ENCODE results near the gene COPB1. TPM values are rescaled to one million over a fixed set of nuclear protein-coding genes. Genes with fewer than 3 reads are reported as not detected.

Gene COPB1
- total and polyA plus RNA-seq, 2 of the 8 experiments (the other 6 are each of a cell fraction or from before 2014, with no cell fraction given): 28.7 to 72.1 TPM

- no peak for FAIRE-seq
- TF ChIP-seq POU5F1 (IDR thresholded peaks at IDR 0.05; ENCODE audit: low read depth, low read length) (no peak), RNF2 (IDR thresholded peaks at IDR 0.05; ENCODE audit: borderline replicate concordance, low read depth, low read length, missing control alignments, poor library complexity, severe bottlenecking) (no peak), E2F6 (IDR thresholded peaks at IDR 0.05) (no peak), TAF1 (IDR thresholded peaks at IDR 0.05; ENCODE audit: low read depth, low read length) (no peak), JUND (IDR thresholded peaks at IDR 0.05; ENCODE audit: low read length) (no peak), CTCF (IDR thresholded peaks at IDR 0.05; ENCODE audit: control extremely low read depth in 1 of 3, insufficient read depth in 1 of 3, low read depth in 1 of 3, low read length in 3 of 3) (no peak), SRF (IDR thresholded peaks at IDR 0.05; ENCODE audit: low read depth, low read length) (no peak), SIN3A (conservative IDR thresholded peaks at IDR 0.05 in 1 of 2, IDR thresholded peaks at IDR 0.05 in 1 of 2; ENCODE audit: low read depth in 1 of 2, low read length in 2 of 2) (no peak)
- no peak overlapping the region for H3K18ac ChIP-seq (ENCODE audit: extremely low read depth, low read length)
- no peak overlapping the region for H3K4ac ChIP-seq (replicated peaks; ENCODE audit: insufficient read length, low read depth, low read length)
- H2BK15ac ChIP-seq (ENCODE audit: low read length): no peak overlapping the region
- CTCF ChIA-PET (ENCODE audit: partially characterized antibody): interaction anchor here (1.2 to 3.2 kb wide), 4 partner anchors 30 to 483 kb away, joined by 3 to 11 read pairs (median 8); no protein-coding TSS in a partner anchor
- H4K5ac ChIP-seq (ENCODE audit: insufficient read length, low read depth, low read length): no peak overlapping the region
- no peak overlapping the region for H3K4me2 ChIP-seq (ENCODE audit: insufficient read depth in 1 of 2, low read depth in 2 of 2, low read length in 2 of 2)
- H3K9me3 ChIP-seq (ENCODE audit: insufficient read depth in 2 of 2, low read depth in 1 of 2, low read length in 1 of 2): no peaks in the 10 kb centered on the region
- WGBS, 2 experiments (ENCODE audit: extremely low coverage in 1 of 2, insufficient coverage in 1 of 2, insufficient read length in 1 of 2, insufficient replicate concordance in 2 of 2, low coverage in 1 of 2, low lambda C conversion rate in 2 of 2, missing lambda C conversion rate in 1 of 2): 76% methylated on average over 1 of the region's 1 CpG; no CpG with 5 or more reads in 1 of the 2 experiments
- no peak overlapping the region for H3K14ac ChIP-seq (ENCODE audit: insufficient read length)
- H3K4me3 ChIP-seq (ENCODE audit: extremely low read depth in 1 of 4, insufficient read depth in 2 of 4, low read depth in 3 of 4, low read length in 4 of 4): no peak overlapping the region
- no peak overlapping the region for H4K91ac ChIP-seq (replicated peaks; ENCODE audit: insufficient read length, low read length)
- H3K27ac ChIP-seq (ENCODE audit: low read depth, low read length): no peak overlapping the region
- H3K9ac ChIP-seq (replicated peaks in 1 of 4; ENCODE audit: extremely low read depth in 1 of 4, low read depth in 3 of 4, low read length in 3 of 4): no peak overlapping the region
- no peak overlapping the region for H2AK5ac ChIP-seq (ENCODE audit: low read depth, low read length)
- no peaks in the 10 kb centered on the region for H3K79me1 ChIP-seq (ENCODE audit: low read depth, low read length)
- no peak overlapping the region for H2AFZ ChIP-seq (ENCODE audit: low read length)
- H3K79me2 ChIP-seq (ENCODE audit: control insufficient read depth in 1 of 2, insufficient read depth in 2 of 2, low read length in 2 of 2): no peaks in the 10 kb centered on the region
- no peak overlapping the region for H3K23ac ChIP-seq (ENCODE audit: insufficient read length)
- no peaks in the 10 kb centered on the region for H3K27me3 ChIP-seq (replicated peaks in 1 of 4; ENCODE audit: control insufficient read depth in 3 of 4, extremely low read depth in 1 of 4, insufficient read depth in 3 of 4, low read length in 3 of 4)
- no peak overlapping the region for H2BK120ac ChIP-seq (replicated peaks; ENCODE audit: low read depth, low read length)
- H3K36me3 ChIP-seq (ENCODE audit: control insufficient read depth in 2 of 4, insufficient read depth in 4 of 4, low read length in 3 of 4): no peaks in the 10 kb centered on the region
- POLR2A ChIA-PET (ENCODE audit: partially characterized antibody): no interaction called here
- H3K4me1 ChIP-seq (replicated peaks in 1 of 4; ENCODE audit: control insufficient read depth in 3 of 4, insufficient read depth in 4 of 4, low read length in 3 of 4): no peaks in the 10 kb centered on the region
- H2BK5ac ChIP-seq (ENCODE audit: low read depth, low read length): no peak overlapping the region
- no peak for DNase-seq (ENCODE audit: low read depth in 1 of 2, low spot score in 2 of 2)
- no peak overlapping the region for H3K56ac ChIP-seq (replicated peaks; ENCODE audit: insufficient read length, low read depth, low read length)
- H4K20me1 ChIP-seq (replicated peaks in 1 of 2; ENCODE audit: control insufficient read depth in 1 of 2, insufficient read depth in 2 of 2, low read length in 2 of 2): no peaks in the 10 kb centered on the region
- no peak overlapping the region for H2BK12ac ChIP-seq (ENCODE audit: low read depth, low read length)
- H3K23me2 ChIP-seq (ENCODE audit: low read depth, low read length): no peaks in the 10 kb centered on the region
- no peak overlapping the region for H2BK20ac ChIP-seq (ENCODE audit: low read length)
- H4K8ac ChIP-seq (ENCODE audit: extremely low read depth, insufficient read depth, low read length): no peak overlapping the region
Observed at GRCh38 chr11:14448240-14448639, 51.4 kb downstream of the COPB1 start.

All from H1 (cell line).